HG03135 (cell line): ENCODE measurements around the gene LIPC.

ENCODE experiments used
- ATAC-seq: cut with Tn5 transposase; IDR thresholded peaks from one replicate; pipeline ENCODE4 v1.9.1; 2021; ENCODE audit warnings: mild to moderate bottlenecking, moderate library complexity; ENCODE audit not compliant: unreplicated experiment

Gene LIPC

DNA sequence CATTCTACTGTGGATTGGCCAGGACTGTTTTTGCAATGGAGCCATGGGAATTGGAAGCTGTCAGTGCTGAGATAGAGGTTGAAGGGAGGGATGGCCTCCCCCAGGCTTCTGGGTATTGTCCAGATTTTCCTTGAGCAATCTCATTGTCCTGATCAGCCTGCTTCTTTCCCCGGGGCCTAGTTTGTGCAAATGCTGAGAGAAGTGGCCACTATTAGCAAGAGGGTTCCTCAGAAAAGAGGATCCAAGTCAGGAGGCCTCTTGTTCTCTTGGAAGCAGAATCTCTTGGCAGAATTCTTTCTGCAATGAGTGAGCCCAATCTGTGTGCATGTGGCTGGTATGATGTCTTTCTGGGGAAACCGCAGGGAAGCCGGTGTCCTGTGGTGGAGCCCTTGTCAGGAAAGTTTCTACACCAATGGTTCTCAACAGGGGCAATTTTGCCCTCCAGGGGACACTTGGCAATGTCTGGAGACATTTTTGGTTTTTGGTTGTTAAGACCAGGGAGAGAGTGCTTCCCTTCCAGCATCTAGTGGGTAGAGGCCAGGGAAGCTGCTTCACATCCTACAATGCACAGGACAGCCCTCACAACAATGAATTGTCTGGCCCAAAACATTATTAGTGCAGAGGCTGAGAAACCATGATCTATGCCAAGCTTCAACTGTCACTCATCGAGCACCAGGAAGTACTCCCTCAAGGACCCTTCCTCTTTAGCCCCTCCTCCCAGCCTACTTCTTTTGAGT, 2.0 kb downstream of the LIPC start:
- no peak for ATAC-seq

DNA sequence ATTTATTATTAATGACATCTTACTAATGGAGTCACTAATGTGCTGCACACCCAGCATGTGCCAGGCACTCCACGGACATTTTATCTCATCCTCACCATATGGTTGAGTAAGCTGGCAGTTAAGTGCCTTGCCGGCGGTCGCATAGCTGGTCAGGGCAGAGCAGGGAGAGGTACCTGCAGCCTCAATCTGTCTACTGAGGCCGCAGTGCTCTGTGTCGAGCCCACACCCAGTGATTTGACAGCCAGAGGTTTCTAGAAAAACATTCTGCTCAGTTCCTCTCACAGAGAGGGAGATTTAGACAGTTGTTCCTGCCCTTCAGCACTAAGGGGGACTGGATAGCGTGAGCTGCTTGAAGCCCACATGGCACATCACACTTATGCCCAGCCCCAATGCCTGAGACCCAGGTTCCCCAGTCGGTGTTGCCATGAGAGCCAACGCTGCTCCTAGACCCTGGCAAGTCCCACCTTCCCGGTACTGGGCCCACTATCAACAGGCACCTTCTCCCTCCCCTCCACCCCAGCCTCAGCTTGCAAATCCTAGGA, 2.6 kb downstream of the LIPC start:
- no peak for ATAC-seq

DNA sequence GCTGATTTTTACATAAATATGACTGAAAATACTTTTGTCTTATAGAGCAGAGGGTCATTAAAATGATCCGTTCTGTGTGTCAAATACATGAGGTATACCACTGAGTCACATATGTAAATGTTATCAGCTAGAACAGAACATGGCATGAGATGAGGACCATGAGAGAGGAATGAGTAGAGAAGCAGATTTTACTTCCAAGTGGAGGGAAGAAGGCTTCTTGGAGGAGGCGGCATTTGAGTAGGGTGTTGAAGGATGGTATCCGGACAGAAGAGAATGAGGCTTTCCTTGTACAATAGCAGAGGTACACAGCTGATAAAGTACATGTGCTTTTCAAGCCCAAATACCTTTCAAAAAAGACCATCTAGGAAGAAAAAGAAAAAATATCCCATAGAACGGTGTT, 4.8 kb downstream of the LIPC start:
- no peak for ATAC-seq

DNA sequence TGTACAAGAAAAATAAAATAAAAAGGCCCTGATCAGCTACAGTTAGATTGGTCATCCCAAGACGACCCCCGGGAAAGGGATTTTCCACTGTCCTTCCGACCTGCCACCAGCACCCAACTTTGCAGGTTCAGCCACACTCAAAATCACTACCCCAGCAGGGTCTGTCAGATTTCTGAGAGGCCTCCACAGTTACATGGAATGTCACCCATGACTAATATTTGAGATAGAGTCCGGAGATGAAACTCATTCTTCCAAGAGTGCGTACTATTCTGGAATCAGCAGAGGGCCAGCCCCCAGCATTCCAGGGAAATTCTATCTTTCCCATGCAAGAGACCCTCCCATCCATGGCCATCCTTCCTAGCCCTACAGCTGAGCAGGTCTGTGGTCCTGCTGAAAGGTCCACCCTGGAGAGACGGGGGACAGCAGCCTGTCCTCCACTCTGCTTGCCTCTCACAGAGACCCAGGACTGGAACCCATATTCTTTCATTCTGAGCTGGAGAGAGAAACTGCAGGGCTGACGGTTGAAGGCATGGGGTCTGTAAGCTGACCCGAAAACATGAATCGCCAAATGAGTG, 5.8 kb downstream of the LIPC start:
- ATAC-seq, result no peak

DNA sequence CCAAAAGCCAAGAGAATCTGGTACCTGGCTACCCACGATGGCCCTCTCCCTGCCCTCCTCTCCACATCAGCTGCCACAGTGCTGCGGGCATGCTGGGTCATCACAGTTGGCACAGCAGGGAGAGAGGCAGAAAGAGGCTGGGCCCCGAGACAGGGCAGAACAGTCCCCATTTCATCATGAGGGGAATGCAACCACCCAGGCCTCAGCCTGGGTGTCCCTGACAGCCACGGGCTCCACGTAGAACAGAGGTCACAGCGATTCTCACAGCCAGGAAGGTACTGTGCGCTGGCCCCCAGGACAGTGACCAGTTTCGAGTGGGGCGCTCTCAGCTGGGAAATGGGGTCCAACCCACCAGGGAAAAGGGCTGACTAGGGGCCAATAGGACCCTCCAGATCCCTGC, 6.3 kb downstream of the LIPC start:
- no peak for ATAC-seq

DNA sequence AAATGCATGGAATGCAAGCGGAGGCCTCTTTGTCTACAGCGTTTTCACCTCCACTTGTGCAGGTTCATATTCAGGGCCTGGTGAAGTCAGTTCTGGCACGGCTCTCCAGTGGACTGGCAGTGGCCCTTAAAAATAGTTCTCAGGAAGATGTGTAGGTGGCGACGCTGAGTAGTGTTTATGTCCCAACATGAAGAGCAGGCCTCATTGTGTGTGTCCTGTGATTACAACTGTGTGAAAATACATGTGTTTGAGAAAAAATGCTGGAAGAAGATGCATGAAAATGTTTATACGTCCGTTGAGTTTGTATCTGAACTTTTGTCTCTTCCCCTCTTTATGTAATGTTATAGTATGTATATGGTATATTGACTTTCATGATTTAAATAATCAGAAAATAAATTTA, 7.2 kb downstream of the LIPC start:
- no peak for ATAC-seq

DNA sequence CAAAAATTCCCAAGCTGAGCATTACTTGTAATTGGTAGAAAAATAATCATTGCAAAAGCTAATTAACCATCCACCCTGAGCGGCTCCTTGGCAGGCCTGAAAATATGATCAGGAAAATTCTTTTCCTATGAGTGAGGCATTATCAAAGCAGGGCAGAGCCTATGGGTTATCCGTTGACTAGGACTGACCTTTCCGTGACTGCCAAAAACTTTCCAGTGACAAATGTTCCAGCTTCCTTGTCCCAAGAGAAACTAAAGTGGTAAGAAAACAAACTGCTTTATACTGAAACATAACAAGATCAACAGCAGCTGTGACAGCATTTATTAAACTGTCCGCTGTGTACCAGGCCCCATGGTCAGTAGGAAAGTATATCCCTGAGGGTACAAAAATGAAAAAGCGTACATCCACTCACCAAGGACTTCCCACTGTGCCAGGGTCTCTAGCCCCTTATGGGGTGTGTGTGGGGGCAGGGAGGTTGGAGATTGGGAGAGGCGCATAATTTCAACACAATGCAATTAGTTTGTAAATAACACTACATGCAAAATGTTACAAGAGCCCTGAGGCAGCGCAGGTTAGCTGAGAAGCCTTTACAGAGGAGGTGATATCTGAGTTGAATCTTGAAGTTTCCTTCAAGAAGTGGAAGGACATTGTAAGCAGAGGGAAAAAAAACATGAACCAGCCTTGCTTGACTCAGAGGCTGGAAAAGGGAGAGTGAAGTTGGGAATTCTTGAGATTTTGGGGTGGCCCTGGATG, 8.5 kb downstream of the LIPC start:
- no peak for ATAC-seq

DNA sequence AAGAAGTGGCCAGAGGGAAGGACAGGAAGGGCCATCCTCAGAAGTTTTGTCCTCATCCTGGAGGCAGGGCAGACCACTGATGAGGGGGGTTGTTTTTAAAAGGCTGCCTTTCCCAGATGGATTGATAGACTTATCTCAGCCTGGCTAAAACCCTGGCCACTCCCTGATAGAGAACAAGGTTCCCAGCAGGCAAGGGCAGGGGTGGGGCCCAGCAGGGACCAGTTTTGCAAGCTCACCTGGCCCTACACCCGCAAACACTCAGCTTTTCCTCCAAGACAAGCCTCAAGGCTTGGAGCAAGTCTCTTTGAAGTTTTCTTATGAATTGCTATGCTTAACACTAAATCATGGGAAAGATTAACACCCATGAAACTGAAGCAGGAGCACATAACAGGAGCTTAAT, 9.1 kb downstream of the LIPC start:
- no peak for ATAC-seq

DNA sequence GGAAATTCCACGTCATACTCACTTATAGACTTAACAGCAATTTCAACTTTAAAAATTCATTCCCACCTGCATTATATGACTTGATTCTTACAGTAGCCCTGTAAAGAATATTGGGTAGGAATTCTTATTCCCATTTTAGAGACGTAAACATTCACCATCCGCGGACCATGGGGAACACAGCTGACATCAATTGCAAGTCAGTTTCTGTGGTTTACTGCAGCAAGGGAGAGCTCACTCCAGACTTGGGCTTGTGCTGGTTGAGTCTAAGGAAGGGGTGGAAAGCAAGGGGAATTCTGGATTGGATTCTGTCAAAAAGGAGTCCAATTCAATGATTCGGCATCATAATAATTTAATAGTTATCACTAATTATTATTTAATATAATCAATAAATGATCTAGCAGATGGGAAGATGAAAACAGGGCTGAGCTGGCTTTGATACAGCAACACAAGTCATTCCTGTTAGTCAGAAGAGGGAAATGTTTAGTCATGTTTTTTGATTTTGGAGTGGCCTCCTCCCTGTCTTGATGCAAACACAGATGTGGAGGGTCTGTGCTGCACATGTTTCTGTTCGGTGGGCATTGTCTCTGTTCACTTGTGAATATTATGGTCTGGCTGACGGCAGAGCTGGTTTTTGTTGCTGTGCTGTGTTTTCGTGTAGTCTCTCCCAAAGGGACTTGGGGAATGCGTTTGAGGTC, 9.7 kb downstream of the LIPC start:
- ATAC-seq, result no peak

DNA sequence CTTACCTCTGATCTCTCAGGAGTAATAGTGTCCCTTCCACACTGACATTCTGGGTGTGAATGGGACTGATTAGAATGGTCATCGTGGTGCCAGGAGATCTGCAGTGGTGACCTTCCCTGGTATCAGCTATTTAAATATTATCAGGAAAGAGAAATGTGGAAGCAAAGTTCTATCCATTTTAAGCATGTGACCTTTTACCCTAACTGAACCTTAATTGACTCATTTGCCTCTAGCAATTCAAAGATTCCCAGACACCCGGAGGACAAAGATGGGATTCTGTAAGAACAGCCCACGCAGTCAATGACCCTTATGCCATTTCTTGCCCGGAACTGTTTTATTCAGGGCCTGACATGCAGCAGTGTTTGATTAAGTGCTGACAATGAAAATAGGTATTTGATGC, 10.3 kb downstream of the LIPC start:
- ATAC-seq, result no peak

DNA sequence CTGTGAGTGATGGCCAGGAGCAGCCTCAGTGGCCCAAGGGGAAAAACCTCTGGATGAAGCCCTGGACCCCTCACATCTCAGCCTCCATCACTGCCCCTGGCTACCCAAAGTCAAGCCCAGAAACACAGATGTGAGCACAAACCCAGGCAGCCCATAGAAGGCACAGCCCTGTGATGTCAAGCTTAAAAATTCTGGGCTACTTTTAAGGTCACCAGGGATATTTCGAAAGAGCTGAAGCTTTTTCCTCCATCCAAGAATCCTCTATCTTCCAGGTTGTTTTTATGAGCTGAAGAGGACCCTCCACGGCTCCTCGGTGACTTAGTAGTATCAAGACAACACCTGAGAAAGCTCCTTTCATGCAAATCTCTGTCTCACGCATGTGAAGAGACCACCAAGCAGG, 11.5 kb downstream of the LIPC start:
- ATAC-seq, result no peak

DNA sequence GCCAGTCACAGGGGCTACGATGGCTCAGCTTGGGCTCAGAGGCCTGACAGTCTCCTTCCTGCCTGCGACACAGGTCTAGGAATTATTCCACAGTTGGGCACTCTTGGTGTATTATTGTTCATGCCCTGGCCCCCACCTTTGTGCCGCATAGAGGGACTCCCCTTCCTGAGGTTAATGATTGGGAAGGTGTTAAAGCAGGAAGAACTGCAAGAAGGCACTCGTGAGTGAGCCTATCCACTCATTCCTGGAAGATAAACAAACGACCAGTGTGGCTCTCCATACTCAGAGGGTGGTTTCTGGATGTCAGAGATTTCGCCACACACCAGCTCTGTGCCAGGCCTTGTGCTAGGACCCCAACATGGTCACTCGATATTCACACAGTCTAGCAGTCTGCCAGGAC, 12.3 kb downstream of the LIPC start:
- ATAC-seq, result no peak

DNA sequence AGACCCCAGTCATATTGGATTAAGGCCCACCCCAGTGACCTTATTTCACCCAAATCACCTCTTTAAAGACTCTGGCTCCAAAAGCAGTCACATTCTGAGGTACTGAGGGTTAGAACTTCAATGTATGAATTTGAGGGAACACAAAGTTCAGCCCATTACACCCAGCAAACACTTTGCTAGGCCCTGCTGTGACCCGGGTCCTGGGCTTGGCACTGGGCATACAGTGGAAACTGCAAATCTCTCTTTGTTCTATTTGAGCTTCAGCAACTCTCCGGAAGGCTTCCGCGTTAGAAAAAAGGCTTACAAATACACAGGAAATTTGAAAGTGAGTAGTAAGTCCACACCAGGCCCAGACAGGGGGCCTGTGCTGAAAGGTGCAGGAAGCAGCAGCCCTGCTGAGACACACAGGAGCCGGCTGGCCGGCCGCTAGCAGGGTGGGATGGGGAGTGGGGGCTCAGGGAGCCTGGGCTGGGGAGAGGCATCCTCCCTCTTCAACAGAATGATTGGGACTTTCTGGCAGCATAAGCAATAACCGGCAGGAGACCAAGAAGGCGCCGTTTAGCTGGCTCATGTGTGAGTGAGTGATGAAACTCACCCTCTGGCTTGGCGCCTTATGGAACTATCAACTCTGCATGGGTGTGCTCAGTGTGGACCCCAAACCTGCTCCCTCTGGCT, 13.0 kb downstream of the LIPC start:
- ATAC-seq, result no peak

DNA sequence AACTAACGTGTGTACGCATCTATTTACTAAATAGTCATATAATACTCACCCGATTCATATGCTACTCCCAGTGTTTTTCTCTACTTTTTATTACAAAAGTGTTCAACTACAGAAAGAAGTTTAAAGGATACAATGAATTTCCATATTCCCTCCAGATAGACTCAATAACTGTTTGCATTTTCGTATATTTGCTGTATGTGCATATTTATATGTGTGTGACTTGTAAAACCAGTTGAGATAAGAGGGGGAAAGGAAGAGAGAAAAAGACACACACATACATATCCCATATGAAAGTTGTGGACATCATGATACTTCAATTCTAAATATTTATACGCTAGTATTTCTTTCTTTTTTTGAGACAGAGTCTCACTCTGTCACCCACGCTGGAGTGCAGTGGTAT, 14.1 kb downstream of the LIPC start:
- ATAC-seq, result no peak

DNA sequence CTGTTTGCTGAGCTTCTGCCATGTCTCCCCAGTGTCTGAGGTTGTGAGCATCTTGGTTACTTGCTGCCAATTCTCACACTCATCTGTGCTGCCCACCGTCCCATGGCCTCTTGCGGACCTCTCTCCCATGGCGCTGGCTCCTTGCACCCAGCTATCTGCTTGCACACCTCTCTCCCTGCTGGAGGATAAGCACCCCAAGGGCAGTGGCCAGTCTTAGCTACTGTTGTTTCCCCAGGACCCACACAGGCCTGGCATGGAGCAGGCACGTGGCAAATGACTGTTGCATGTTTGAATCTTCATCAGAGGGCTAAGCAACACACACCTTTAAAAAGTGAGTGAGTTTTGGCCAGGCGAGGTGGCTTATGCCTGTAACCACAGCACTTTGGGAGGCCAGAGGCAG, 14.7 kb downstream of the LIPC start:
- no peak for ATAC-seq

DNA sequence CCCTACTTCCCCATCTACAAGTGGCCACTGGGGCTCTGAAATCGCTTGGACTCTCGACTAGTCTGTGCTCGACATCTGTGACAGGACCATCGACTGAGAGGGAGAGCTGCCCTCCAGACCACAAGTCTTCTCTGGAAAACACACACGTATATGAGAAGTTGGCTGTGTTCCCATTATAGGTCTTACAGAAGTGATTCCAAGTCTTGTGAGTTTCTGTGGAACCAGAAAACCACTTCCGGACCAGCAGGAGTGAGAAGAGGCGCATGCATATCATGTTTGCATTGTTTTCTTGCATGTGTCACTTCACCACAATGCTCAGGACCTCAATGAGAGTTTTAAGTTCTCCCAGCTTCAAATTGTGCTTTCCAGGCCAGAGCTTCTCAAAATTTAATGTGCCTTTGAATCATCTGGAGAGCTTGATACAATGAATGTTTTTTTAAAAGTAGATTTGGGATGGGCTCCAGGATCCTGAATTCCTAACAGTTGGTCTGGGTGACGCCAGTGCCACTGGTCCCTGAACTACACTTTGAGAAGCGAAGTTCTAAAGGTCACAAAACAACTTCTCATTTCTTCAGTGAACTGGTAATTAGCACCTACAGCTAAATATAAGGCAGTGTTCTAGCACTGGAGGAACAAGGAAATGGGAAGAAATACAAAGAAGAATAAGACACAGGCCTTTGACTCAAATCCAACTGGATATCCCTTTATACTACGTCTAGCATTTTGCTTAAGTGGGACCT, 15.7 kb downstream of the LIPC start:
- ATAC-seq, result no peak

DNA sequence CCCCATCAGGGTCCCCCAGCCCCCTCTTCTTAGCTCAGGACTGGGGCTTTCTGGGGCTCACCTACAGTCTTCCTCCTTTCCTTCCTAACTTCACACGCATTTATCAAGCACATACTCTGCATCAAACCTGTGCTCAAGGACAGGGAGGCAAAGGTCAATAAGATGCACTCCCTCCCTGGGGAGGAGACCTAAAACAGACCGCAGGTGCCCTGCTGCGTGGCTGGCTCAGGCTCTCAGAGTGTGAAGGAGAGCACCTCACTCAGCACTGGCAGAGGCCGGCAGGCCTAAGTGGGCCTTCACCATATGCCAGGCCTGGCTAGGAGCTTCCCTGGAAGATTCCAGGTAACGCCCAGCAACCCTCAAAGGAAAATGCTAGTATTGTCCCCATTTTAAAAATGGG, 16.5 kb downstream of the LIPC start:
- no peak for ATAC-seq

DNA sequence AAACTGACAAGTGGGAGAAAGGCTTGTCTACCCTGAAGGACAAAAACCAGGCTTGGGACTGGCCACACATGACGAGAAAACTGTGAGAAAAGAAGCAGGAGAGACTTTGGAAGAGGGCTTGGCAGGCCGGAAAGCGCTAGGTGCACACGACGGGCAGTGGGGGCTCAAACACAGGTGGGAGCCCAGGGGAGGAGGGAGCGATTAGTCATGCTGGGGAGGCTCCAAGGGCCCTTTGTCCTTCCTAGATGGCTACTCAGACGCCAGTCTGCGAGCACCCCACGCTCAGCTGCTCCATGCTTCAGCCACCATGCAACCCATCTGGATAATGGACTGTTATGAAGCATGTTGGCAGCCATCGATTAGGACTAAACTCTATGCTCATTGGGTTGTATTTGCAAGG, 17.1 kb downstream of the LIPC start:
- no peak for ATAC-seq

DNA sequence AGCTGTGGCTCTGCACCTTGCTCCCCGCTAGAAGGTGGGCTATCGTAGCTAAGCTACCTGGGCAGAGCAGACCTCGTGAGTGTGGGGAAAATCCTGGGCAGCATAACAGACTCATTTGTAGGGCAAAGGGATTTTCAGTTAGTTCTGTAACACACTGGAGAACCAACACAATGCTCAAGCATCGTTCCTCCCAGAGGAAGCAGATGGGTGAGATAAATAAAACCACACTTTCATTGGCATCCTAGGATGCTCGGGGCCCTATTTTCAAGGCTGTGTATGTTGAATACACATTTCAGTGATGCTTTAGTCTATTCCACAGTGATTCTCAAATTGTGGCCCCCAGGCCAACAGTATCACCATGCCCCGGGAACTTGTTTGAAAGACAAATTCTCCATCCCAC, 20.0 kb downstream of the LIPC start:
- ATAC-seq, result no peak

DNA sequence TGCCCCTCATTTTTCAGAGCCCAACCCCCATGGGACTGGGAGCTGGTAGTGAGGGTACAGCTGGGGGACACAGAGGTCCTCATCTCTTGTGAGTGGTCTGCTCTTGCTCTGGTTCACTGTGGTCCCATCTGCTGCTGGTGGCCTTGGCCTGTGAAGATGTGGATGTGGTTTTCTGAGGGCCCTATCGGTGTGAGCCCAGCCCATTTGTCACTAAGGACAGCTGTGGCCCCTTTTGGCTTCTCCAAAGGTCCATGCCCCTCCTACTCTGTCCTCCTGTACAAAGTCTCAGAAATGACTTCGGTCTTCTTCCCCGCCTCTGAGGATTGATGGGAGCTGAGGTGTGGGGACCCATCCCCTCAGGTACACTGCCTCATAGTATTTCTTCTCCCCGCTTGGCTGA, 21.0 kb downstream of the LIPC start:
- ATAC-seq, result no peak
